OCI-LY3 (cell line): ENCODE results near the gene ZBTB16.

Experiments
- H2AFZ ChIP-seq: fragments of 200-600, 300-600 bp; shearing (Covaris generic); 2 replicates; pipeline ENCODE4 v1.6.0; 2014; ENCODE audit warnings: antibody characterized with exemption, low read depth, low read length
- H3K27ac ChIP-seq: fragments of 200-600, 300-600 bp; sonication (generic); 2 replicates; pipeline ENCODE4 v1.5.1; 2014; ENCODE audit warnings: mild to moderate bottlenecking, low read length, moderate library complexity, mixed read lengths
- H3K27me3 ChIP-seq: fragments of 200-600, 300-600 bp; sonication (generic); 2 replicates; pipeline ENCODE4 v1.6.1; 2014; ENCODE audit warnings: low read depth, low read length, mixed read lengths
- H3K36me3 ChIP-seq: fragments of 200-600, 300-600 bp; sonication (generic); replicated peaks from 2 replicates; pipeline ENCODE3; 2014; ENCODE audit warnings: low read depth, low read length, mixed read lengths
- H3K4me1 ChIP-seq: fragments of 300-600, 200-600 bp; sonication (generic); 2 replicates; pipeline ENCODE4 v1.6.1; 2014; ENCODE audit warnings: low read length, mixed read lengths
- H3K4me2 ChIP-seq: fragments of 200-600, 300-600 bp; sonication (generic); 2 replicates; pipeline ENCODE4 v1.6.1; 2014; ENCODE audit warnings: low read length, mixed read lengths
- H3K4me3 ChIP-seq: fragments of 300-600, 200-600 bp; sonication (generic); 2 replicates; pipeline ENCODE4 v1.5.1; 2014; ENCODE audit warnings: antibody characterized with exemption, mild to moderate bottlenecking, low read length, moderate library complexity
- H3K79me2 ChIP-seq: fragments of 300-600, 200-600 bp; shearing (Covaris generic); 2 replicates; pipeline ENCODE4 v1.6.1; 2014; ENCODE audit warnings: mild to moderate bottlenecking, low read length, mixed read lengths
- H3K9ac ChIP-seq: fragments of 300-600, 200-600 bp; shearing (Covaris generic); 2 replicates; pipeline ENCODE4 v1.6.0; 2014; ENCODE audit warnings: mild to moderate bottlenecking, low read length, moderate library complexity
- H3K9me3 ChIP-seq: fragments of 200-600, 300-600 bp; shearing (Covaris generic); 2 replicates; pipeline ENCODE4 v1.6.1; 2014; ENCODE audit warnings: low read length, mixed read lengths; ENCODE audit not compliant: insufficient read depth
- H4K20me1 ChIP-seq: fragments of 200-600, 300-600 bp; sonication (generic); 2 replicates; pipeline ENCODE4 v1.6.1; 2016; ENCODE audit warnings: low read length, mixed read lengths; ENCODE audit not compliant: insufficient read depth
- CTCF ChIP-seq: fragments of 200-600, 300-600 bp; sonication (generic); IDR thresholded peaks from 2 replicates; pipeline ENCODE4 v1.5.1; 2014; ENCODE audit warnings: antibody characterized with exemption, low read length, low read depth
- EZH2phosphoT487 ChIP-seq: fragments of 200-600 bp; shearing (Covaris generic); IDR thresholded peaks from 2 replicates; pipeline ENCODE4 v1.6.1; 2018; ENCODE audit warnings: antibody characterized with exemption, mixed run types, low read depth

ZBTB16 gene

GRCh38 chr11:114133548-114134329, 74.2 kb downstream of the ZBTB16 start:
- no peak overlapping the region for H3K4me3 ChIP-seq
- H4K20me1 ChIP-seq = no peaks in the 10 kb centered on the region
- no peak overlapping the region for H2AFZ ChIP-seq
- no peaks in the 10 kb centered on the region for H3K36me3 ChIP-seq
- TF ChIP-seq EZH2phosphoT487 (no peak), CTCF (no peak)
- no peak overlapping the region for H3K9ac ChIP-seq
- H3K79me2 ChIP-seq = no peaks in the 10 kb centered on the region
- H3K27me3 ChIP-seq = peaks cover 28% of the 10 kb centered on the region
- H3K4me2 ChIP-seq = no peak overlapping the region
- no peaks in the 10 kb centered on the region for H3K4me1 ChIP-seq
- no peak overlapping the region for H3K27ac ChIP-seq
- H3K9me3 ChIP-seq = no peaks in the 10 kb centered on the region

GRCh38 chr11:114134870-114135269, 75.4 kb downstream of the ZBTB16 start:
- Histone ChIP-seq H2AFZ (no peak overlapping the region), H3K36me3 (no peaks in the 10 kb centered on the region), H3K9me3 (no peaks in the 10 kb centered on the region), H4K20me1 (no peaks in the 10 kb centered on the region), H3K4me1 (no peaks in the 10 kb centered on the region), H3K27ac (no peak overlapping the region), H3K79me2 (no peaks in the 10 kb centered on the region), H3K27me3 (peaks cover 26% of the 10 kb centered on the region), H3K9ac (no peak overlapping the region), H3K4me2 (no peak overlapping the region), H3K4me3 (no peak overlapping the region)
- no peak for TF ChIP-seq EZH2phosphoT487
- no peak for TF ChIP-seq CTCF

GRCh38 chr11:114135737-114136151, 76.2 kb downstream of the ZBTB16 start:
- H3K27me3 ChIP-seq = peaks cover 24% of the 10 kb centered on the region
- H3K9ac ChIP-seq = no peak overlapping the region
- H3K36me3 ChIP-seq = no peaks in the 10 kb centered on the region
- no peak overlapping the region for H3K27ac ChIP-seq
- H3K79me2 ChIP-seq = no peaks in the 10 kb centered on the region
- H3K4me3 ChIP-seq = no peak overlapping the region
- TF ChIP-seq CTCF (no peak), EZH2phosphoT487 (no peak)
- H2AFZ ChIP-seq = no peak overlapping the region
- H3K9me3 ChIP-seq = no peaks in the 10 kb centered on the region
- no peaks in the 10 kb centered on the region for H3K4me1 ChIP-seq
- H4K20me1 ChIP-seq = no peaks in the 10 kb centered on the region
- no peak overlapping the region for H3K4me2 ChIP-seq

GRCh38 chr11:114136686-114137640, 77.5 kb downstream of the ZBTB16 start:
- H3K4me1 ChIP-seq = no peaks in the 10 kb centered on the region
- no peaks in the 10 kb centered on the region for H4K20me1 ChIP-seq
- no peak overlapping the region for H3K27ac ChIP-seq
- H3K4me2 ChIP-seq = no peak overlapping the region
- H2AFZ ChIP-seq = no peak overlapping the region
- H3K27me3 ChIP-seq = peaks cover 28% of the 10 kb centered on the region
- no peaks in the 10 kb centered on the region for H3K36me3 ChIP-seq
- no peak overlapping the region for H3K9ac ChIP-seq
- no peaks in the 10 kb centered on the region for H3K9me3 ChIP-seq
- no peak for TF ChIP-seq EZH2phosphoT487
- no peak for TF ChIP-seq CTCF
- no peak overlapping the region for H3K4me3 ChIP-seq
- H3K79me2 ChIP-seq = no peaks in the 10 kb centered on the region
